Stimulated activated naive B cell treated with anti-CD40 and anti-IgM and Interleukin-4, amounts not matched to agents 10 μg/mL and 1 μg/mL and 100 μg/mL, for 72 hours (primary cell): ENCODE measurements around the gene PGAM1.

Experiments
- ATAC-seq, 2 donors: fragments of 150-1000 bp; cut with Tn5 transposase; replicated peaks; 2 replicates each; pipeline ENCODE4 v1.10.0; 2021; ENCODE audit warnings: moderate library complexity in 1 of 2
- DNase-seq: peaks from one replicate; pipeline ENCODE4 v3.0.0; 2021
- H3K27ac Mint-ChIP-seq: one replicate; pipeline ENCODE4 v1.8.0; 2022; ENCODE audit warnings: mild to moderate bottlenecking, mixed read lengths
- H3K27me3 Mint-ChIP-seq, 2 donors: one replicate each; pipeline ENCODE4 v1.8.0; 2022; ENCODE audit warnings: mixed read lengths in 2 of 2
- H3K36me3 Mint-ChIP-seq, 2 donors: one replicate each; pipeline ENCODE4 v1.8.0; 2022; ENCODE audit warnings: mixed read lengths in 2 of 2, mild to moderate bottlenecking in 1 of 2
- H3K4me1 Mint-ChIP-seq, 2 donors: one replicate each; pipeline ENCODE4 v1.8.0; 2022; ENCODE audit warnings: mixed read lengths in 2 of 2, mild to moderate bottlenecking in 1 of 2
- H3K4me3 Mint-ChIP-seq, 2 donors: one replicate each; pipeline ENCODE4 v1.8.0; 2022; ENCODE audit warnings: mild to moderate bottlenecking in 2 of 2, mixed read lengths in 2 of 2, moderate library complexity in 1 of 2
- H3K9me3 Mint-ChIP-seq, 2 donors: one replicate each; pipeline ENCODE4 v1.8.0; 2022; ENCODE audit warnings: mixed read lengths in 2 of 2, mild to moderate bottlenecking in 1 of 2

PGAM1 gene

DNA sequence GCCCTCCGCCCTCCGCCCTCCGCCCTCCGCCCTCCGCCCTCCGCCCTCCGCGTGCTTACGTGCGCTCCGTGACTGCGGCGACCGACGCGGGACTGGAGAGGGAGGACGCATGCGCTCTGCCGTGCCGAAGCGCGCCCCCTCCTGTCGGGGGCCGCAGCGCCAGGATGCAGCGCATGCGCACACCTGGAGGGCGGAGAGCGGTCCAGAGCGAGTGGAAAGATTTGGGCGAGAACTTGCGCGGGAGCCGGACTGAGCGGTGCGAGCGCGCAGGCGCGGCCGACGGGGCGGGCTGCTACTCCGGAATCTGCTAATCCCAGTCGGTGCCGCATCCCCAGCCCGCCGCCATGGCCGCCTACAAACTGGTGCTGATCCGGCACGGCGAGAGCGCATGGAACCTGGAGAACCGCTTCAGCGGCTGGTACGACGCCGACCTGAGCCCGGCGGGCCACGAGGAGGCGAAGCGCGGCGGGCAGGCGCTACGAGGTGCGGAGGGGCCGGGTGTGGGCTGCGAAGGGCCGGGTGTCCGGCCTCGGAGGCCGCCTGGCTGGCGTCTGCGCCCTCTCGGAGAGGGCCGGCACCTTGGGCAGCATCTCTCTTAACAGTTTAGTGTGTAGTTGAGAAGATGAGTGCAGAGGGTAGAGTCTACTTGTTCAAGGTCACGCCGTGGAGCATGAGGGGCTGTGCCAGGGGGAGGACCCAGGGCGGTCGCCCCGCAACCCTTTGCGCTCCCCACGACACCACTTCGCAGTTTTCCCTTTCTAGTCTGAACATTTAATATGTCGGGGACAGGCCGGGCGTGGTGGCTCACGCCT lies at the start of gene PGAM1:
PGAM1 (plus strand) TSS at position 228 of the 812 bp plus-strand sequence; CDS start at position 345, 117 bp downstream.
- H3K9me3 Mint-ChIP-seq, result no peaks in the 10 kb centered on the region
- peaks cover 15 to 40% of the 10 kb centered on the region in 2 donors for H3K4me1 Mint-ChIP-seq
- peak within 1 kb of the TSS; percentile 95 for H3K27ac Mint-ChIP-seq
- H3K4me3 Mint-ChIP-seq, result peak within 1 kb of the TSS; percentile 86 to 89
- peaks cover 8 to 20% of the 10 kb centered on the region in 2 donors for H3K36me3 Mint-ChIP-seq
- peak; percentile 97 for DNase-seq
- no peaks in the 10 kb centered on the region for H3K27me3 Mint-ChIP-seq
- peak; percentile 91 to 94 for ATAC-seq

DNA sequence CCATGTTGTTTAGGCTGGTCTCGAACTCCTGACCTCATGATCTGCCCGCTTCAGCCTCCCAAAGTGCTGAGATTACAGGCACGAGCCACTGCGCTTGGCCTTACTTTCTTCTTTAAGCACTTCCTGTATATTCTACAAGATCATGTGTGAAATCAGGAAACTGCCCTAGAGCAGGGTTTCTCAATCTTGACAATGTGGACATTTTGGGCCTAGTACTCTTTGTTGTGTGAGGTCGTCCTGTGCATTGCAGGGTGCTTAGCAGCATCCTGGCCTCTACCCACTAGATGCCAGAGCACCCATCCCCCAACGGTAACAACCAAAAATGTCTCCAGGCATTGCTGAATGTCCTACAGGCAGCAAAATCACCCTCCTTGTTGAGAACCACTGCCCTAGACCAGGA lies 49.6 kb upstream of the PGAM1 start:
- no peak for ATAC-seq
- H3K36me3 Mint-ChIP-seq, result peaks cover 41 to 54% of the 10 kb centered on the region in 2 donors
- no peak for DNase-seq
- no peaks in the 10 kb centered on the region for H3K4me1 Mint-ChIP-seq
- no peaks in the 10 kb centered on the region for H3K27me3 Mint-ChIP-seq
- H3K4me3 Mint-ChIP-seq, result no peak overlapping the region
- H3K27ac Mint-ChIP-seq, result no peak overlapping the region
- H3K9me3 Mint-ChIP-seq, result no peaks in the 10 kb centered on the region

DNA sequence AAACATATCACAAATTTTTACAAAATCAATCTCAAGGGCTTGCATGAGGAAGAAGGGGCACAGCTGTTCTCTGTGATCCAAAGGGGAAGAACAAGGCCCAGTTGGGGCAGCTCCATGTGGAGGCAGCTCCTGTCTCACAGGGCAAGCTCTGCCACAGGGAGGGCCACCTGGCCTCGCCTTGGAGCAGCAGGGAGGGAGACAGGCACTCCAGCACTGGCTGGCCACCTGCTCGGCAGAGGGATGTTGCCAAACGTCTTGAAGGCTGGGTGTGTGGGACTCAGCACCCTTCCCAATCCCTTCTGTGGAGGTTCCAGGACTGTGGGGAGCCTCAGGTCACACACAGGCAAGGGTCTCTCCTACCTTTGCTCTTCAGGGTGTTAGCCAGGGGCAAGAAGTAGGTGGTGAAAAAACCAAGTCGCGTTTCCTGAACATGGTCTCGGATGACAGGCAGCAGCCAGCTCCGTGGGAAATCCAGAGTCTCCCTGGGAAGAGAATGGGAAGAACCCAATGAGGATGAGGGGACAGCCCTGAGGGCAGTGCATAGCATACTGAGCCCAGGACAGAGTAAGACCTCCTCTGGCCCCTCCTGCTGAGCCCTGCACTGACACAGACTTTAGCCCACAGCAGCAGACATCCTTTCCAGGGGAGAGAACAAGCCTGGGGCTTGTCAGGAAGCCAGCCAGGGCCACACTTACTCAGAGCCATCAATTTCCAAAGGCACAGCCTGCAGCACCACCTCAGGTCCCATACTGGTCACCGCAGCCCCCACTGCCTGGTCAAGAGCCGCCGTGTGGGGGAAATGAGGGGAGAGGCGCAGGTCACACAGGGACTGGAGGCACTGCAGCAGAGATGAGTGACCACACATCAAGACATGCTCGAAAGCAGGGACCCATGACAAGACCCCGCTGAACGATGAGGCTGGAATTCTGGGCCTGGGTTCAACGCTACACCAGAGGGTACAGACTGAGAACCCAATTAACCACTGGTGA lies 46.8 kb upstream of the PGAM1 start:
- DNase-seq, result no peak
- Mint-ChIP-seq H3K4me3 (no peak overlapping the region), H3K27ac (no peak overlapping the region), H3K36me3 (peaks cover 30 to 43% of the 10 kb centered on the region in 2 donors), H3K27me3 (no peaks in the 10 kb centered on the region), H3K4me1 (no peaks in the 10 kb centered on the region), H3K9me3 (no peaks in the 10 kb centered on the region)
- ATAC-seq, result no peak

DNA sequence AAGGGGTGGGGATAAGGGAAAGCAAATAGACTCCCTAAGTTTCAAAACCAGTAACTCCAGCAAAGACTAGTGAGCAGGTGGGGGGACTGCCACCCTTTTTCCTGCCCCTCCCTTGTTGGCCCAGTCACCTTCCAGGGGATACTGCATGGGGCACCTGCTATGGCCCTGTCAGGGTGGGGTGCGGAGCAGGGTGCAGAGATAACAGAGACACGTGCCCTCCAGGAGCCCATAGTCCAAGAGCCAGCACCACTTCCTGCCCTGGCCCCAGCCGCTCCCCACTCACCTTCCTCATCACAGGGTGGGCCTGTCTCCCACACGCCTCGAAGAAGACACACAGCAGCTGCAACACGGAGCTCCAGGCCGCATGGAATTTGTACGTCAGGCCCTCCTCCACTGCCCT lies 45.5 kb upstream of the PGAM1 start:
- ATAC-seq (no peak), DNase-seq (no peak)
- H3K4me3 Mint-ChIP-seq, result no peak overlapping the region
- H3K9me3 Mint-ChIP-seq, result no peaks in the 10 kb centered on the region
- H3K36me3 Mint-ChIP-seq, result peaks cover 32 to 44% of the 10 kb centered on the region in 2 donors
- H3K4me1 Mint-ChIP-seq, result no peaks in the 10 kb centered on the region
- no peak overlapping the region for H3K27ac Mint-ChIP-seq
- no peaks in the 10 kb centered on the region for H3K27me3 Mint-ChIP-seq

DNA sequence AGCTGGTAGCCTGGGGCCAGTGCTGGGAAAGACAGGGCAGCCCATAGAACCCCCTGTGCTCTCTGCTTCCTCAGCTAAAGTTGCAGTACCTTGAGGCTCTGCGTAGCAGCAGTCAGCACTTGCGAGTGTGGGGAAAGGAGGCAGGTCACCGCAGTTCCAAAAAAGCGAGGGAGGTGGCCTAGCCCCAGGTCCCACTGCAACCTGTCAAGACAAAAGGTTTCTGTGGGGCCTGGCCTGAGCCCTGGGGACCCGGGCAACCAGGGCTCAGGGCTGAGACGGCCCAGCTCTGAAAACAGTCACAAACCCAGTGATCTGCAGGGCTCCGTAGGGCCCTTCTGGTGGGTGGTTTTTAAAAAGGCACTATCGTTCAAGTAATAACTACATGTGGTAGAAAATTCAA lies 44.4 kb upstream of the PGAM1 start:
- ATAC-seq, result no peak
- Mint-ChIP-seq H3K4me1 (no peaks in the 10 kb centered on the region), H3K4me3 (no peak overlapping the region), H3K27me3 (no peaks in the 10 kb centered on the region), H3K9me3 (no peaks in the 10 kb centered on the region), H3K36me3 (peaks cover 31 to 42% of the 10 kb centered on the region in 2 donors), H3K27ac (no peak overlapping the region)
- DNase-seq, result no peak

DNA sequence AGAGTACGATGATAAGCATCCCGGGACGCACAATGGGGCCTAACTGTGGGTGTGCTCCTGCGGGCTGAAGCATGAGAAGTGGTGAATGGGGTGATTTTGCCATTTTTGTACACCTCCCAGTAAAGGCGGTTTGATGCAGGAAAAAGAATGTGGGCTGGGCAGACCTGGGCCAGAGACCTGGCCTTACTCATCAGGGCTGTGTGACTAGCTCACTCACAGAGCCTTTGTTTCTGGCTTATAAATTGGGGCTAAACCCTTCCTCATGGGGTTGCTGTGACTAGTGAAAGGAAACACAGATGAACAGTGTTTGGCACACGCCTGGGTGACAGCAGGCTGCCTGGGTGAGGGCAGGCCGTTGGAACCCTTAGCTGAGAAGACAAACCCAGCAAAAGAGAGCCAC lies 42.8 kb upstream of the PGAM1 start:
- H3K4me1 Mint-ChIP-seq, result no peaks in the 10 kb centered on the region
- no peaks in the 10 kb centered on the region for H3K9me3 Mint-ChIP-seq
- no peaks in the 10 kb centered on the region for H3K27me3 Mint-ChIP-seq
- DNase-seq, result no peak
- peaks cover 34 to 51% of the 10 kb centered on the region in 2 donors for H3K36me3 Mint-ChIP-seq
- no peak overlapping the region for H3K4me3 Mint-ChIP-seq
- ATAC-seq, result no peak
- no peak overlapping the region for H3K27ac Mint-ChIP-seq

DNA sequence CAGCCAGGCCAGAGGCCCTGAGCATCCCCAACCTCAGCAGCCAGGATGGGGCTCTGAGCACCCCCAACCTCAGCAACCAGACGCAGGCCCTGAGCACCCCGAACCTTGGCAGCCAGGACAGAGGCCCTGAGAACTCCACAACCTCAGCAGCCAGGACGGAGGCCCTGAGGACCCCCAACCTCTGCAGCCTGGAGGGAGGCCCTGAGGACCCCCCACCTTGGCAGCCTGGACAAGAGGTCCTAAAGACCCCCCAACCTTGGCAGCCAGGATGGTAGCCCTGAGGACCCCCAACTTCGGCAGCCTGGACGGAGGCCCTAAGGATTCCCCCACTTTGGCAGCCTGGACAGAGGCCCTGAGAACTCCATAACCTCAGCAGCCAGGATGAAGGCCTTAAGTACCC lies 41.8 kb upstream of the PGAM1 start:
- H3K27me3 Mint-ChIP-seq, result no peaks in the 10 kb centered on the region
- no peak overlapping the region for H3K27ac Mint-ChIP-seq
- no peak overlapping the region for H3K4me3 Mint-ChIP-seq
- ATAC-seq, result no peak
- peaks cover 42 to 55% of the 10 kb centered on the region in 2 donors for H3K36me3 Mint-ChIP-seq
- no peaks in the 10 kb centered on the region for H3K4me1 Mint-ChIP-seq
- no peak for DNase-seq
- no peaks in the 10 kb centered on the region for H3K9me3 Mint-ChIP-seq

DNA sequence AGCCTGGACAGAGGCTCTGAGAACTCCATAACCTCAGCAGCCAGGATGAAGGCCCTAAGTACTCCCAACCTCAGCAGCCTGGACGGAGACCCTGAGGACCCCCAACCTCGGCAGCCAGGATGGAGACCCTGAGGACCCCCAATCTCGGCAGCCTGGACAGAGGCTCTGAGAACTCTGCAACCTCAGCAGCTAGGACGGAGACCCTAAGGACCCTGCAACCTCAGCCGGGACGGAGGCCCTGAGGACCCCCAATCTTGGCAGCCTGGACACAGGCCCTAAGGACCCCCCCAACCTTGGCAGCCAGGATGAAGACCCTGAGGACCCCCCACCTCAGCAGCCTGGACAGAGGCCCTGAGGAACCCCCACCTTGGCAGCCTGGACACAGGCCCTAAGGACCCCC lies 41.4 kb upstream of the PGAM1 start:
- Mint-ChIP-seq H3K36me3 (peaks cover 40 to 50% of the 10 kb centered on the region in 2 donors), H3K4me1 (no peaks in the 10 kb centered on the region), H3K4me3 (no peak overlapping the region), H3K27me3 (no peaks in the 10 kb centered on the region), H3K27ac (no peak overlapping the region), H3K9me3 (no peaks in the 10 kb centered on the region)
- ATAC-seq (no peak), DNase-seq (no peak)

DNA sequence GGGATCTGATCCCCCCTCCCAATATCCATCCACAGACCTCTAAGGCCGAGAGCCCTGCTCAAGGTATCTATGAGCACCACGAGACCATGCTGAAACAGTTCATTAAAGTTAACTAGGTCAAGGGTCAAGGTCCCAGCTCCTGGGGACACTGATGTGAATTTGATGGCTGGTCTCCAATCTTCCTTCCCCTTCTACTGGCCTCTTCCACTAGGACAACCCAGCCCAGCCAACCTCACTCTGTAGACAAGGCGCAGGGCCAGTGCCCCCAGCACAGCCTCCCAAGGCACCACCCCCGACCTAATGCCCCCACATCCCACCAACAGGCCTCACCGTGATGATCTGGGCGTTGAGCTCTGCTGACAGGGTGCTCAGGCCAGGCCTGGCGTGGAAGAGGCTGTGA lies 40.4 kb upstream of the PGAM1 start:
- peaks cover 44 to 51% of the 10 kb centered on the region in 2 donors for H3K36me3 Mint-ChIP-seq
- ATAC-seq (no peak), DNase-seq (no peak)
- H3K9me3 Mint-ChIP-seq, result no peaks in the 10 kb centered on the region
- H3K27me3 Mint-ChIP-seq, result no peaks in the 10 kb centered on the region
- no peak overlapping the region for H3K4me3 Mint-ChIP-seq
- H3K4me1 Mint-ChIP-seq, result no peaks in the 10 kb centered on the region
- H3K27ac Mint-ChIP-seq, result no peak overlapping the region

DNA sequence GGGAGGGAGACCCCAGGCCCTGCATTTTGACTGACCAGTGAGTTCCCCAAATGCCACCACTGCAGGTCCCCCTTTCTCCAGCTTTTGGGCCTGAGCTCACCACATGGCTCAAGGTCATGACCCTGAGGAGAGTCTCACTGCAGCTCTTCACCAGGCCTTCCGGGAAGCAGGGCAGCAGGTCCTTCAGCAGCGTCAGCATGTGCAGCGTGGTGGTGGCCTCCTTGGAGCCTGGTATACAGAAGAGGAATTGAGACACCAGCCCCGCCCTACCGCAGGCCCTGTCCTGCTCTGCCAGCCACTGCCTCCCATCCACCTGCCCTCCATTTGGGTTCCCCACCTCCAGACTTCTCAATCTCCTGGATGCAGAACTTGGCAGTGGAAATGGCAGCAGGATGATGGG lies 37.8 kb upstream of the PGAM1 start:
- Mint-ChIP-seq H3K27me3 (no peaks in the 10 kb centered on the region), H3K4me1 (no peaks in the 10 kb centered on the region), H3K27ac (no peak overlapping the region), H3K36me3 (peaks cover 42 to 49% of the 10 kb centered on the region in 2 donors), H3K9me3 (no peaks in the 10 kb centered on the region), H3K4me3 (no peak overlapping the region)
- DNase-seq (no peak), ATAC-seq (no peak)

DNA sequence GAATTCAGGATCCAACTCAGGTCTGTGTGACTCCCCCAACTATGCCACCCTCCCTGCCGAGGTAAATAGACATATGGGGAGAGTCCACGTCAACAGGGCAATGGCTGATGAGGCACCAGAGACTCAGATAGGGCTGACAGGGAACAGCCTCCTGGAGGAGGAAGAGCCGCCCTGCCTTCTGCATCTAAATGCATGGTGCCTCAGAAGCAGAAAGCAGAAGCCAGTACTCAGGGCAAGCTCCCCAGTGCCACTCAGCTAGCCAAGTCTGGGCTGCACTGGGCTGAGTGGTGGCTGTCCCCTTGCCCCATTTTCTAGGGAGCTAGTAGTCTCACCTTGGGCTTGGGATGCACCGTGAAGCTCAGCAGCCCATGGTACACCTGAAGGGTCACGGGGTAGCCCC lies 35.9 kb upstream of the PGAM1 start:
- Mint-ChIP-seq H3K4me1 (no peaks in the 10 kb centered on the region), H3K36me3 (peaks cover 42 to 43% of the 10 kb centered on the region in 2 donors), H3K27ac (no peak overlapping the region), H3K4me3 (no peak overlapping the region), H3K9me3 (no peaks in the 10 kb centered on the region), H3K27me3 (no peaks in the 10 kb centered on the region)
- ATAC-seq (no peak), DNase-seq (no peak)

DNA sequence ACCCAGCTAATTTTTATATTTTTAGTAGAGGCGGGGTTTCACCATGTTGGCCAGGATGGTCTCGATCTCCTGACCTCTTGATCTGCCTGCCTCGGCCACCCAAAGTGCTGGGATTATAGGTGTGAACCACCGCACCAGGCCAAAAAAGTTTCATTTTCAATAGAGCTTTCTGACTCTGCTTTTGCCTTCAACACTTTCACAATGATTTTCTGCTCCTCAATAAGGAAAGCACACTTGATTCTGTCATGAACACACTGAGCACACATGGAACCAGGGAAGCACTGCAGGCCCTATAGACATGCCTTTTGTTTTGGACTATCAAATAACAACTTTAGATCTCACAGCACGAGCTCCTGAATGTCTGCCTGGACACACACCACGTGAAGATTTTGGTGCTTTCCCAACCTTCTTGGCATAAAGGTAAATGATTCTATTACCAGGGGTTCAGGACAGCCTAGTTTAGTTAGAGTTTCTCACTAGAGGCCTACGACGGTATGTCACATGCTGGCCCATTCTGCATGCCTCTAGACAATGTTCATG lies 32.9 kb upstream of the PGAM1 start:
- no peak for DNase-seq
- ATAC-seq, result no peak
- no peaks in the 10 kb centered on the region for H3K27me3 Mint-ChIP-seq
- no peaks in the 10 kb centered on the region for H3K4me1 Mint-ChIP-seq
- peaks cover 34 to 39% of the 10 kb centered on the region in 2 donors for H3K36me3 Mint-ChIP-seq
- no peak overlapping the region for H3K4me3 Mint-ChIP-seq
- no peak overlapping the region for H3K27ac Mint-ChIP-seq
- H3K9me3 Mint-ChIP-seq, result no peaks in the 10 kb centered on the region

DNA sequence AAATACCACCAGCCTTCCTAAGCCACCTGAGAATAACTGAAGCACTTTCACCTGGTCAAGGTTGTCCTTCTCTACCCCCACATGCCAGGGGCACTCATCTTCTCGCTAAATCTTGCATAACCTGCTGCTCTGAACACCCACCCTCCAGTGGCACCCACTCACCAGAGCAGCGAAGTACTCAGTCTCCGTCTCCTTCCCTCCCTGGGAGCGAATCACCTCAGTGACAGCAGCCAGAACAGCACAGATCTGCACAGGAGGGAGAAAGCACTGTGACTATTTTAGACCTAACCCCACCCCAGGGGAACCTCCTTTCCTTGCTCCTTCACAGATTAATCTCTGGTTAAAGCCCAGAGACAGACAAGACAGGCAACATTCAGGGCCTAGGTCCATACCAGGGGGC lies 29.9 kb upstream of the PGAM1 start:
- peaks cover 17 to 18% of the 10 kb centered on the region in 2 donors for H3K36me3 Mint-ChIP-seq
- peak overlapping the region; percentile 81 for H3K27ac Mint-ChIP-seq
- no peaks in the 10 kb centered on the region for H3K9me3 Mint-ChIP-seq
- ATAC-seq (no peak), DNase-seq (no peak)
- no peak overlapping the region for H3K4me3 Mint-ChIP-seq
- H3K27me3 Mint-ChIP-seq, result no peaks in the 10 kb centered on the region
- peaks cover 0 to 7% of the 10 kb centered on the region in 2 donors for H3K4me1 Mint-ChIP-seq

DNA sequence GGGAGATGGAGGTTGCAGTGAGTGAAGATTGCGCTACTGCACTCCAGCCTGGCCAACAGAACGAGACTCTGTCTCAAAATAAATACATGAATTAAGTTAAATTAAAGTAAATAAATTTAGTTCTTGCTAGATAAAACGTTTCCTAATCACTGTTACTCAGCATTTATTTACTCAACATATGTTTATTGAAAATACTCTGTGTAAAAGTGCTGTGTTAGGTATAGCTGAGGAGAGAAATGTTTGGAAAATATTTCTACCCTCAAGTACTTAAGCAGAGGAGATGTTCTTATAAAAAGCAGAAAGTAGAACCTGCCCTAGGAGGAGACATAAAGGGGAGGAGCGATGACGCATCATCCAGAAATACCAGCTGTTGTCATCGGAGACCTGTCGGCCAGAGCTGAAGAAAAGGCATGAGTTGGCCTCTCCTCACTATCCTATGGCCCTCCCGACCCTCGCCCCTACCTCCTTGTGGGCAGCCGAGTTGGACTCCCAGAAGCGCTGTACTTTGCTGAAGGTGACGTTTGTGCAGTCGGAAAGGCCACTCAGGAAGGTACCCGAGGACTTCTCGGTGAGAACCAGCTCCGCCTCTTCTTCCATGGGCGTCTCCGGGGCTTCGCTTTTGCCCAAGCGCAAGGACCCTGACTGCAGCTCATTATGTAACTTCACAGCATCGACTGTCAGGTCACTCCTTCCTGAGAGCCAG lies 26.0 kb upstream of the PGAM1 start:
- DNase-seq (peak; percentile 32), ATAC-seq (peak in 1 of 2 donors; percentile 38)
- peak overlapping the region; percentile 98 for H3K27ac Mint-ChIP-seq
- peaks cover 8 to 9% of the 10 kb centered on the region in 2 donors for H3K36me3 Mint-ChIP-seq
- no peaks in the 10 kb centered on the region for H3K9me3 Mint-ChIP-seq
- H3K27me3 Mint-ChIP-seq, result no peaks in the 10 kb centered on the region
- H3K4me1 Mint-ChIP-seq, result peaks cover 3 to 13% of the 10 kb centered on the region in 2 donors
- peak overlapping the region; percentile 92 to 96 for H3K4me3 Mint-ChIP-seq
